Measurements from ENCODE around the gene PLB1. TPM values are rescaled to one million over a fixed set of nuclear protein-coding genes. Genes with fewer than 3 reads are reported as not detected.

Gene PLB1
- total RNA-seq, 1 experiment from 2014 or later = 0.40 TPM

DNA sequence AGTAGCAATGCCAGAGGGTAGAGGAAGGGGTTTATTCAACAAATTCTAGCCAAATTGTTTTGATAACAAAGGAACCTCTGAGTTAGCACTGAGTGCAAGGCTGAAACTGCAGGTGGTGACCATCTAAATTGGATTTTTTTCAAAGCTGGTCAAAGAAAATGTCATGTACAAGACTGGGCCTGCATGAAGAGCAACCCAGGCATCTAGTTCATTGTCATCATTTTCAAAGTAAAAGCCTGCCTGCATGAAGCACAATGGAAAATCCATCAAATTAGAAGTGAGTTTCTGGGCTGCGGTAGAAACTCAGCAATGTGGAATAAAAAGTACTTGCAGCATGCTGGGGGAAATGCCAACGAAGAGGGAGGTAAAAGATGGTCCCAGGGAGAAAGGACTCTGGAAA is 175.0 kb downstream of the PLB1 start:
- Histone ChIP-seq H3K4me3 (ENCODE audit: low read length) (no peak overlapping the region), H3K9me3 (ENCODE audit: low read length) (no peaks in the 10 kb centered on the region), H3K9me2 (replicated peaks; ENCODE audit: low read length) (no peaks in the 10 kb centered on the region), H3K9ac (ENCODE audit: low read length) (no peak overlapping the region), H2AFZ (ENCODE audit: low read length) (no peak overlapping the region), H3K36me3 (ENCODE audit: low read depth, low read length) (no peaks in the 10 kb centered on the region), H3K79me2 (ENCODE audit: low read length) (no peaks in the 10 kb centered on the region), H3K27me3 (ENCODE audit: low read length) (no peaks in the 10 kb centered on the region), H3K4me2 (ENCODE audit: low read length) (no peak overlapping the region), H3K4me1 (ENCODE audit: insufficient read depth, low read length) (no peaks in the 10 kb centered on the region), H4K20me1 (ENCODE audit: low read length) (no peaks in the 10 kb centered on the region), H3F3A (ENCODE audit: low read length, unreplicated experiment) (no peaks in the 10 kb centered on the region), H3K27ac (ENCODE audit: low read length) (no peak overlapping the region)
- ATAC-seq (no peak), DNase-seq (no peak)
- ChIA-PET CTCF (no interaction called here), POLR2A (ENCODE audit: unreplicated experiment) (no interaction called here)
- intact Hi-C loops (cut with micrococcal nuclease) = no loop called here
- TF ChIP-seq EZH2 (IDR thresholded peaks at IDR 0.05; ENCODE audit: low read length, unreplicated experiment) (no peak), EZH2phosphoT487 (IDR thresholded peaks at IDR 0.05; ENCODE audit: borderline replicate concordance, low read length) (no peak)
- TF ChIP-seq, protein P1, sequence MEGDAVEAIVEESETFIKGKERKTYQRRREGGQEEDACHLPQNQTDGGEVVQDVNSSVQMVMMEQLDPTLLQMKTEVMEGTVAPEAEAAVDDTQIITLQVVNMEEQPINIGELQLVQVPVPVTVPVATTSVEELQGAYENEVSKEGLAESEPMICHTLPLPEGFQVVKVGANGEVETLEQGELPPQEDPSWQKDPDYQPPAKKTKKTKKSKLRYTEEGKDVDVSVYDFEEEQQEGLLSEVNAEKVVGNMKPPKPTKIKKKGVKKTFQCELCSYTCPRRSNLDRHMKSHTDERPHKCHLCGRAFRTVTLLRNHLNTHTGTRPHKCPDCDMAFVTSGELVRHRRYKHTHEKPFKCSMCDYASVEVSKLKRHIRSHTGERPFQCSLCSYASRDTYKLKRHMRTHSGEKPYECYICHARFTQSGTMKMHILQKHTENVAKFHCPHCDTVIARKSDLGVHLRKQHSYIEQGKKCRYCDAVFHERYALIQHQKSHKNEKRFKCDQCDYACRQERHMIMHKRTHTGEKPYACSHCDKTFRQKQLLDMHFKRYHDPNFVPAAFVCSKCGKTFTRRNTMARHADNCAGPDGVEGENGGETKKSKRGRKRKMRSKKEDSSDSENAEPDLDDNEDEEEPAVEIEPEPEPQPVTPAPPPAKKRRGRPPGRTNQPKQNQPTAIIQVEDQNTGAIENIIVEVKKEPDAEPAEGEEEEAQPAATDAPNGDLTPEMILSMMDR (conservative IDR thresholded peaks at IDR 0.05; ENCODE audit: low read depth, low read length) = no peak
- no TSS peak for BruUV-seq (replicated peaks)

DNA sequence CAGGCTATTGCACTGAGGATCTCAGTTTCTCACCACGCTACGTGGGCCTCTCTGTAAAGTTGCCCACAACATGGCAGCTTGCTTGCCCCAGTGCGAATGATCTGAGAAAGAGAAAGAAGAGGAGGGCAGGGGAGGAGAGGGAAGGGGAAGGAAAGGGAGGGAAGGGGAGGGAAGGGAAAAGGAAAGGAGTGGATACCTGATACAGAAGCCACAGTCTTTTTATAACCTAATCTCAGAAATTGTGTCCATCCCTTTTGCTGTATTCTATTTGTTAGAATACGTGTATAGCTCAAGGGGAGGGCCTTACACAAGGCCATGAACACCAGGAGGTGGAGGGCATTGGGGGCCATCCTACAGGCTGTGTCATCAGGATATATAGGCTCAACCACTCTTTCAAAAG is 177.5 kb downstream of the PLB1 start:
- Histone ChIP-seq H2AFZ (ENCODE audit: low read length) (no peak overlapping the region), H3K36me3 (ENCODE audit: low read depth, low read length) (no peaks in the 10 kb centered on the region), H3K9ac (ENCODE audit: low read length) (no peak overlapping the region), H3K4me1 (ENCODE audit: insufficient read depth, low read length) (no peaks in the 10 kb centered on the region), H3K27ac (ENCODE audit: low read length) (no peak overlapping the region), H3K4me2 (ENCODE audit: low read length) (no peak overlapping the region), H3K4me3 (ENCODE audit: low read length) (no peak overlapping the region), H3K27me3 (ENCODE audit: low read length) (no peaks in the 10 kb centered on the region), H3F3A (ENCODE audit: low read length, unreplicated experiment) (no peaks in the 10 kb centered on the region), H3K9me3 (ENCODE audit: low read length) (no peaks in the 10 kb centered on the region), H3K9me2 (replicated peaks; ENCODE audit: low read length) (no peaks in the 10 kb centered on the region), H4K20me1 (ENCODE audit: low read length) (no peaks in the 10 kb centered on the region), H3K79me2 (ENCODE audit: low read length) (no peaks in the 10 kb centered on the region)
- TF ChIP-seq EZH2 (IDR thresholded peaks at IDR 0.05; ENCODE audit: low read length, unreplicated experiment) = no peak
- TF ChIP-seq, protein P1 (conservative IDR thresholded peaks at IDR 0.05; ENCODE audit: low read depth, low read length) = no peak
- TF ChIP-seq EZH2phosphoT487 (IDR thresholded peaks at IDR 0.05; ENCODE audit: borderline replicate concordance, low read length) = no peak
- intact Hi-C loops (cut with micrococcal nuclease) = no loop called here
- DNase-seq (no peak), ATAC-seq (no peak)
- BruUV-seq (replicated peaks) = no TSS peak
- POLR2A ChIA-PET (ENCODE audit: unreplicated experiment) = no interaction called here
- CTCF ChIA-PET = no interaction called here

DNA sequence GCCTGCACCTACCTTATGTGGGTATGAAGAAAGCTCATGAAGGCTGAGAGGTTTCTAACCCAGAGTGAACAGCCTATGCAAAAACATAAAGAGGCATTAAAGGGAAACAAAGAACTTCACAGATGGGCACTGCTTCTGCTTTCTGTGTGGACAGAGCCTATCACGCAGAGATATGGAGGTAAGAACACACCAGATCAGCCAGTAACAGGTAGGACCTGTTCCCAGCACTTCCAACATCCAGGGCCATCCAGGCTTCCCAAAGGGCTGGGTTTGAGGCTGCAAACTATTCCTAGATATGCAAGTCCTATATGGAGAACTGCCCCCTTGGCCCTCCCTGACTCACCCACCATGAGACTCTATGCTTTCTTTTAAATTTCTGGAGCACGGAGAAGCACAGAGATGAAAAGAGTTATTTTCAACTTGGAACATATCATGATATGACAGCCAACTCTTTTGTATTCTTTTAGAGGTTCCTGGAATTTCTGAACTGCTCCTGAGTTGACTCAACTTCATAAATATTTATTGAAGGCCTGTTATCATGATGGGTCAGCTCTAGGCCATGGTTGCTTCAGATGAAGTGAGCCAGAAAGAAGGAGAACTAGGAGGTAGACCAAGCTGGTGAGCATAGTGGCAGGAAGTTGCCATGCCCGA is 178.3 kb downstream of the PLB1 start:
- H3K4me2 ChIP-seq (ENCODE audit: low read length) = no peak overlapping the region
- DNase-seq = peak; percentile 19
- H3K4me3 ChIP-seq (ENCODE audit: low read length) = no peak overlapping the region
- H3K36me3 ChIP-seq (ENCODE audit: low read depth, low read length) = no peaks in the 10 kb centered on the region
- ChIA-PET CTCF (no interaction called here), POLR2A (ENCODE audit: unreplicated experiment) (no interaction called here)
- no peaks in the 10 kb centered on the region for H3K79me2 ChIP-seq (ENCODE audit: low read length)
- no peak for TF ChIP-seq EZH2 (IDR thresholded peaks at IDR 0.05; ENCODE audit: low read length, unreplicated experiment)
- TF ChIP-seq, protein P1 (conservative IDR thresholded peaks at IDR 0.05; ENCODE audit: low read depth, low read length) = no peak
- no peak for TF ChIP-seq EZH2phosphoT487 (IDR thresholded peaks at IDR 0.05; ENCODE audit: borderline replicate concordance, low read length)
- no peak overlapping the region for H2AFZ ChIP-seq (ENCODE audit: low read length)
- H3K9me3 ChIP-seq (ENCODE audit: low read length) = no peaks in the 10 kb centered on the region
- no peaks in the 10 kb centered on the region for H3K9me2 ChIP-seq (replicated peaks; ENCODE audit: low read length)
- peak; percentile 40; the same call in 1 of the 2 replicates for ATAC-seq
- no peak overlapping the region for H3K27ac ChIP-seq (ENCODE audit: low read length)
- BruUV-seq (replicated peaks) = no TSS peak
- no peaks in the 10 kb centered on the region for H3K4me1 ChIP-seq (ENCODE audit: insufficient read depth, low read length)
- H3K27me3 ChIP-seq (ENCODE audit: low read length) = no peaks in the 10 kb centered on the region
- no peaks in the 10 kb centered on the region for H4K20me1 ChIP-seq (ENCODE audit: low read length)
- intact Hi-C loops (cut with micrococcal nuclease) = no loop called here
- H3K9ac ChIP-seq (ENCODE audit: low read length) = no peak overlapping the region
- no peaks in the 10 kb centered on the region for H3F3A ChIP-seq (ENCODE audit: low read length, unreplicated experiment)
